Heart left ventricle (tissue), 13 donors: ENCODE results near the gene CBX7.

Experiments used
- POLR2A ChIP-seq, 2 donors: fragments of 450-650 bp; IDR thresholded peaks; one replicate each; pipeline ENCODE4 v1.6.1; 2017; ENCODE audit warnings: antibody characterized with exemption in 2 of 2, mild to moderate bottlenecking in 2 of 2, moderate library complexity in 2 of 2
- TF ChIP-seq, protein P1 (sequence below), 12 donors: fragments of 200-600 bp; sonication (generic) in 4 of 12; IDR thresholded peaks; one replicate each; pipeline versions ENCODE4 v1.5.0 to v1.8.0; 2018 to 2022; ENCODE audit warnings: antibody characterized with exemption in 12 of 12, mild to moderate bottlenecking in 5 of 12
- donor health status: ischemic (EF 13 %, LVEDD 7.1; RV severe dilation, severe dysfunction).
- donor health status: DM: no; HTN: yes; CAD: no.
- donor health status: DM: no; HTN: no; CAD: no.
- donor health status: ischemic (EF 25% LVEDD 6.9; RV normal size, moderate dysfunction).
- donor health status: ischemic (EF 25% LVEDD 5.7; RV mildly dilated, moderate dysfunction).
- donor health status: ischemic (EF 35%, LVEDD 5.7; RV mildly dilated, moderate dysfunction).
- donor health status: nonischemic (EF 11% LVEDD 7.7; RV severe dilation, severe dysfunction).
- donor health status: DM: yes; HTN: yes; CAD: no.
- donor health status: PGD.
- donor health status: ischemic (EF 29% LVEDD 5.4; RV normal size, mild dysfunction).
- donor health status: nonischemic (EF 23%, LVEDD 6.1; RV moderate dilation, normal function).

DNA sequence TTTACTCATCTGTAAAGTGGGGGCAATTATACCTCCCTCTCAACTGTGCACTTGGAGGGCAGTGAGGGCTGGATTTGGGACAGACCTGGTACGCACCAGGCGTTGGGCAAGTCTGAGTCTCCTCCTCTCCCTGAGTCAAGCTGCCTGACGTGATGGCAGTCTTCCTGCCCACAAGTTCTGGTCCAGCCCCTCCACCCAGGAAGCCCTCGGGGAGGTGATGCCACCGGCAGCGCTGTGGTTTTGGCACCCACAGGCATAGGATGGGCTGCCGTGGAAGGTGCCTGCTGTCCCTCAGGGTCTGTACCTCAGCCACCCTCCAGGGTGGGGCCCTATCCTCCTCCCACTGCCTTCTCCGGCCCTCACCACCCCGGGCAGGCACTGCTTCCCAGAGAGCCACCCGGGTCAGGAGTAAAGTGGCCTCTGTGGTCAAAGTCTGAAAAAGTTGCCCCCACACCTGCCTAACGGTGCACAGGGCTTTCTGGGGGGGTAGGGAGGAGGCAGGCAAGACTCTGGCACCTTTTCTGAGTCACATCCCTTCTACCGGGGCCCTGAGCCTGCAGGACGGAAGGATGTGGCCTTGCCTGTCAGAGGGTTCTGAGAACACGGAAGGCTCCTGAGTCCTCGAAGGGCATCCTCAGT is 61.9 kb downstream of the CBX7 start:
- TF ChIP-seq, protein P1, sequence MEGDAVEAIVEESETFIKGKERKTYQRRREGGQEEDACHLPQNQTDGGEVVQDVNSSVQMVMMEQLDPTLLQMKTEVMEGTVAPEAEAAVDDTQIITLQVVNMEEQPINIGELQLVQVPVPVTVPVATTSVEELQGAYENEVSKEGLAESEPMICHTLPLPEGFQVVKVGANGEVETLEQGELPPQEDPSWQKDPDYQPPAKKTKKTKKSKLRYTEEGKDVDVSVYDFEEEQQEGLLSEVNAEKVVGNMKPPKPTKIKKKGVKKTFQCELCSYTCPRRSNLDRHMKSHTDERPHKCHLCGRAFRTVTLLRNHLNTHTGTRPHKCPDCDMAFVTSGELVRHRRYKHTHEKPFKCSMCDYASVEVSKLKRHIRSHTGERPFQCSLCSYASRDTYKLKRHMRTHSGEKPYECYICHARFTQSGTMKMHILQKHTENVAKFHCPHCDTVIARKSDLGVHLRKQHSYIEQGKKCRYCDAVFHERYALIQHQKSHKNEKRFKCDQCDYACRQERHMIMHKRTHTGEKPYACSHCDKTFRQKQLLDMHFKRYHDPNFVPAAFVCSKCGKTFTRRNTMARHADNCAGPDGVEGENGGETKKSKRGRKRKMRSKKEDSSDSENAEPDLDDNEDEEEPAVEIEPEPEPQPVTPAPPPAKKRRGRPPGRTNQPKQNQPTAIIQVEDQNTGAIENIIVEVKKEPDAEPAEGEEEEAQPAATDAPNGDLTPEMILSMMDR (IDR thresholded peaks at IDR 0.05): no peak
- TF ChIP-seq POLR2A (IDR thresholded peaks at IDR 0.05): no peak
